Gastroesophageal sphincter (tissue), 3 donors: ENCODE results near the gene SLC35F4.

Experiments used
- CTCF ChIP-seq, 4 experiments: fragments of 200-600 bp in 2 of 4; fragments of 450-650 bp in 2 of 4; sonication (generic) in 1 of 4; IDR thresholded peaks; one replicate each; pipeline ENCODE4 v1.5.1; 2017 to 2019; ENCODE audit warnings: antibody characterized with exemption in 4 of 4, mild to moderate bottlenecking in 2 of 4, moderate library complexity in 2 of 4
- EP300 ChIP-seq: sonication (generic); formaldehyde crosslinking; IDR thresholded peaks from one replicate; pipeline ENCODE4 v1.6.1; 2017; ENCODE audit warnings: antibody characterized with exemption, mild to moderate bottlenecking
- POLR2AphosphoS5 ChIP-seq: sonication (generic); formaldehyde crosslinking; IDR thresholded peaks from one replicate; pipeline ENCODE4 v1.6.1; 2017; ENCODE audit warnings: antibody characterized with exemption

- TF ChIP-seq POLR2AphosphoS5: no peak
- TF ChIP-seq CTCF (IDR thresholded peaks at IDR 0.05): no peak
- TF ChIP-seq EP300: no peak
These were observed 45.3 kb downstream of the SLC35F4 start for GRCh38 chr14:57820581-57820980.
